GM13977 (cell line): ENCODE data around the gene PACRGL.

Experiments used
- DNase-seq: peaks from one replicate; pipeline ENCODE4 v3.0.0; 2012; ENCODE audit warnings: low spot score
- CTCF ChIP-seq: IDR thresholded peaks from 2 replicates; pipeline ENCODE4 v1.5.1; 2012; ENCODE audit warnings: mild to moderate bottlenecking, control low read depth; ENCODE audit not compliant: insufficient read depth; ENCODE audit errors: extremely low read depth, missing control alignments
- in situ Hi-C: fragments of 300-500 bp; cut with MboI; formaldehyde crosslinking; loops from one replicate; pipeline ENCODE4 v1.12.0; 2022; ENCODE audit warnings: low sequenced_read_pairs, low pct_unique_long_range_greater_than_20kb, mixed read lengths, inconsistent platforms; ENCODE audit not compliant: unreplicated experiment

PACRGL gene

GRCh38 chr4:20752641-20753040 is 52.4 kb downstream of the PACRGL start:
- in situ Hi-C loops = no loop called here
- DNase-seq = no peak
- TF ChIP-seq CTCF = no peak

GRCh38 chr4:20754036-20754435 is 53.8 kb downstream of the PACRGL start:
- no peak for DNase-seq
- in situ Hi-C loops = no loop called here
- no peak for TF ChIP-seq CTCF

GRCh38 chr4:20760053-20760452 is 59.8 kb downstream of the PACRGL start:
- TF ChIP-seq CTCF = no peak
- in situ Hi-C loops = no loop called here
- DNase-seq = no peak

GRCh38 chr4:20761382-20761781 is 61.1 kb downstream of the PACRGL start:
- in situ Hi-C loops = no loop called here
- TF ChIP-seq CTCF = no peak
- no peak for DNase-seq

GRCh38 chr4:20761826-20762225 is 61.6 kb downstream of the PACRGL start:
- in situ Hi-C loops = no loop called here
- TF ChIP-seq CTCF = no peak
- DNase-seq = no peak

- TF ChIP-seq CTCF = no peak
- no peak for DNase-seq
- in situ Hi-C loops = no loop called here
Observed at GRCh38 chr4:20764366-20764992, 64.2 kb downstream of the PACRGL start.
